Esophagus squamous epithelium (tissue), 5 donors: Measurements from ENCODE around the gene TNPO3. TPM values are rescaled to one million over a fixed set of nuclear protein-coding genes. Genes with fewer than 3 reads are reported as not detected.

Source experiments
- DNase-seq: peaks from one replicate; lab custom pipeline; 2025; lab: John Stamatoyannopoulos, UW
- H3K27ac ChIP-seq, 4 donors: fragments of 200-600 bp; sonication (generic); one replicate each; pipeline ENCODE4 v1.5.1; 2016 to 2019; ENCODE audit warnings: mild to moderate bottlenecking in 1 of 4
- H3K27me3 ChIP-seq, 4 donors: fragments of 200-600 bp; sonication (generic); 1 replicate in 3 of 4; 2 replicates in 1 of 4; pipeline versions ENCODE4 v1.5.1 to v1.6.0; 2017 to 2021; ENCODE audit warnings: antibody characterized with exemption in 1 of 4
- H3K36me3 ChIP-seq, 3 donors: fragments of 200-600 bp; sonication (generic); one replicate each; pipeline ENCODE4 v1.5.1; 2016 to 2019
- H3K4me1 ChIP-seq, 3 donors: fragments of 200-600 bp; sonication (generic); one replicate each; pipeline ENCODE4 v1.5.1; 2017 to 2019
- H3K4me3 ChIP-seq, 4 donors: fragments of 200-600 bp; sonication (generic); 1 replicate in 3 of 4; 2 replicates in 1 of 4; pipeline ENCODE4 v1.5.1; 2016 to 2019; ENCODE audit warnings: mild to moderate bottlenecking in 2 of 4, moderate library complexity in 1 of 4
- H3K9me3 ChIP-seq, 3 donors: fragments of 200-600 bp; sonication (generic); one replicate each; pipeline ENCODE4 v1.5.1; 2016 to 2019
- CTCF ChIP-seq, 6 experiments: fragments of 450-650 bp in 4 of 6; fragments of 200-600 bp in 2 of 6; sonication (generic) in 2 of 6; IDR thresholded peaks; one replicate each; pipeline ENCODE4 v1.5.1; 2016 to 2019; ENCODE audit warnings: antibody characterized with exemption in 6 of 6, mild to moderate bottlenecking in 4 of 6, moderate library complexity in 4 of 6
- POLR2A ChIP-seq, 4 donors: fragments of 450-650 bp; IDR thresholded peaks; one replicate each; pipeline ENCODE4 v1.6.1; 2017; ENCODE audit warnings: antibody characterized with exemption in 4 of 4, mild to moderate bottlenecking in 4 of 4, moderate library complexity in 3 of 4
- WGBS, 2 donors: methylation state at CpG; one replicate each; pipeline ENCODE4 v1.1.5; 2018; 5-methylcytosine and 5-hydroxymethylcytosine counted together
- intact Hi-C: fragments of 100-400 bp; cut with DNase I; formaldehyde crosslinking; loops from one replicate; pipeline ENCODE4 v1.15.0; 2022
- total RNA-seq, 4 donors: library from RNA; depleted of rRNA; stranded (reverse); fragments of >200 nt; gene quantifications; one replicate each; pipeline ENCODE4 v1.1.0, GENCODE V29; 2016
- donor health status: DM: yes; HTN: yes; CAD: no.

The TNPO3 gene
- total RNA-seq, 4 donors from 2014 or later: 26.4 to 49.6 (median 39.3) TPM

GRCh38 chr7:129098409-129099084 lies 43.6 kb upstream of the TNPO3 start:
- H3K4me1 ChIP-seq: peaks cover 0 to 17% (median 0%) of the 10 kb centered on the region in 3 donors
- no peak overlapping the region for H3K4me3 ChIP-seq
- no peak for DNase-seq
- no peak overlapping the region for H3K27ac ChIP-seq
- 67 to 73% methylated on average over 7 to 8 of the region's 8 CpGs for WGBS, 2 donors
- no peaks in the 10 kb centered on the region for H3K36me3 ChIP-seq
- peaks cover 0 to 20% (median 0%) of the 10 kb centered on the region in 4 donors for H3K27me3 ChIP-seq
- no peaks in the 10 kb centered on the region for H3K9me3 ChIP-seq
- no peak for TF ChIP-seq CTCF (IDR thresholded peaks at IDR 0.05)
- TF ChIP-seq POLR2A (IDR thresholded peaks at IDR 0.05): no peak
- intact Hi-C loops: no loop called here

GRCh38 chr7:129095258-129095657 lies 40.3 kb upstream of the TNPO3 start:
- Histone ChIP-seq H3K4me1 (peaks cover 0 to 10% (median 0%) of the 10 kb centered on the region in 3 donors), H3K4me3 (no peak overlapping the region), H3K36me3 (no peaks in the 10 kb centered on the region), H3K9me3 (no peaks in the 10 kb centered on the region), H3K27ac (no peak overlapping the region), H3K27me3 (peaks cover 0 to 20% (median 0%) of the 10 kb centered on the region in 4 donors)
- TF ChIP-seq POLR2A (IDR thresholded peaks at IDR 0.05): no peak
- TF ChIP-seq CTCF (IDR thresholded peaks at IDR 0.05): no peak
- intact Hi-C loops: no loop called here
- DNase-seq: no peak
- WGBS, 2 donors: 68 to 82% methylated on average over 4 to 6 of the region's 6 CpGs

GRCh38 chr7:129094501-129094900 lies 39.6 kb upstream of the TNPO3 start:
- H3K9me3 ChIP-seq: no peaks in the 10 kb centered on the region
- intact Hi-C loops: loop anchor here (5.0 kb wide), 1 partner anchor 187 kb away; no protein-coding TSS in a partner anchor
- 77 to 79% methylated on average over 4 to 5 of the region's 5 CpGs for WGBS, 2 donors
- no peak for TF ChIP-seq CTCF (IDR thresholded peaks at IDR 0.05)
- TF ChIP-seq POLR2A (IDR thresholded peaks at IDR 0.05): no peak
- H3K27me3 ChIP-seq: peaks cover 0 to 20% (median 0%) of the 10 kb centered on the region in 4 donors
- no peak for DNase-seq
- peaks cover 0 to 10% (median 0%) of the 10 kb centered on the region in 3 donors for H3K4me1 ChIP-seq
- H3K36me3 ChIP-seq: no peaks in the 10 kb centered on the region
- no peak overlapping the region for H3K4me3 ChIP-seq
- no peak overlapping the region for H3K27ac ChIP-seq

GRCh38 chr7:129093867-129094456 lies 39.1 kb upstream of the TNPO3 start:
- WGBS, 2 donors: 67 to 76% methylated on average over 1 of the region's 1 CpG
- H3K27me3 ChIP-seq: peaks cover 0 to 20% (median 0%) of the 10 kb centered on the region in 4 donors
- TF ChIP-seq CTCF (IDR thresholded peaks at IDR 0.05) (no peak), POLR2A (IDR thresholded peaks at IDR 0.05) (no peak)
- intact Hi-C loops: loop anchor here (5.0 kb wide), 1 partner anchor 187 kb away; no protein-coding TSS in a partner anchor
- DNase-seq: no peak
- no peaks in the 10 kb centered on the region for H3K9me3 ChIP-seq
- H3K27ac ChIP-seq: no peak overlapping the region
- H3K36me3 ChIP-seq: no peaks in the 10 kb centered on the region
- peaks cover 0 to 10% (median 0%) of the 10 kb centered on the region in 3 donors for H3K4me1 ChIP-seq
- no peak overlapping the region for H3K4me3 ChIP-seq

GRCh38 chr7:129091484-129092002 lies 36.6 kb upstream of the TNPO3 start:
- intact Hi-C loops: loop anchor here (5.0 kb wide), 1 partner anchor 184 kb away; no protein-coding TSS in a partner anchor
- no peaks in the 10 kb centered on the region for H3K9me3 ChIP-seq
- H3K27ac ChIP-seq: no peak overlapping the region
- peaks cover 0 to 5% (median 0%) of the 10 kb centered on the region in 3 donors for H3K4me1 ChIP-seq
- no peaks in the 10 kb centered on the region for H3K36me3 ChIP-seq
- DNase-seq: peak; percentile 16
- 9 to 12% methylated on average over 10 to 11 of the region's 11 CpGs for WGBS, 2 donors
- H3K4me3 ChIP-seq: no peak overlapping the region
- peaks cover 0 to 19% (median 0%) of the 10 kb centered on the region in 4 donors for H3K27me3 ChIP-seq
- TF ChIP-seq POLR2A (IDR thresholded peaks at IDR 0.05) (no peak), CTCF (IDR thresholded peaks at IDR 0.05) (peak; percentile 93 to 98 (median 96))
